ENCODE results near the gene MYBBP1A.
"Not testable (repeated sequence)": the region's sequence is repeated elsewhere in the genome, so short reads cannot be mapped to it uniquely, and the experiment has no call there.

MYBBP1A gene

GRCh38 chr17:4554997-4555799, at the start of gene MYBBP1A:
TSS of gene MYBBP1A (minus strand) at chr17:4555384. CDS start at chr17:4555324, 60 bp downstream.
- peak; percentile 62 for FAIRE-seq
- peak; percentile 84 for DNase-seq (ENCODE audit: low spot score)

GRCh38 chr17:4604736-4605135, 49.6 kb upstream of the MYBBP1A start:
- FAIRE-seq; DNase-seq (ENCODE audit: low spot score): not testable (repeated sequence)

GRCh38 chr17:4604111-4604644, 49.0 kb upstream of the MYBBP1A start:
- FAIRE-seq (no peak), DNase-seq (ENCODE audit: low spot score) (no peak)

GRCh38 chr17:4602041-4602440, 46.9 kb upstream of the MYBBP1A start:
- FAIRE-seq: no peak
- no peak for DNase-seq (ENCODE audit: low spot score)

- DNase-seq (ENCODE audit: low spot score) (no peak), FAIRE-seq (no peak)
Observed at GRCh38 chr17:4601326-4601725, 46.1 kb upstream of the MYBBP1A start.

- FAIRE-seq: no peak
Observed at GRCh38 chr17:4600563-4600962, 45.4 kb upstream of the MYBBP1A start.

GRCh38 chr17:4599505-4600281, 44.5 kb upstream of the MYBBP1A start:
- DNase-seq (ENCODE audit: low spot score) (no peak), FAIRE-seq (no peak)

More at GRCh38 chr17:4600563-4600962, 45.4 kb upstream of the MYBBP1A start:
- DNase-seq (ENCODE audit: low spot score): no peak

GRCh38 chr17:4598776-4599504, 43.8 kb upstream of the MYBBP1A start:
- DNase-seq (ENCODE audit: low spot score): no peak
- no peak for FAIRE-seq

GRCh38 chr17:4597975-4598374, 42.8 kb upstream of the MYBBP1A start:
- DNase-seq (ENCODE audit: low spot score): no peak
- FAIRE-seq: no peak

- FAIRE-seq (no peak), DNase-seq (ENCODE audit: low spot score) (no peak)
Observed at GRCh38 chr17:4596636-4597380, 41.6 kb upstream of the MYBBP1A start.

GRCh38 chr17:4595685-4596342, 40.6 kb upstream of the MYBBP1A start:
- not testable (repeated sequence) for FAIRE-seq; DNase-seq (ENCODE audit: low spot score)

- FAIRE-seq (no peak), DNase-seq (ENCODE audit: low spot score) (no peak)
Observed at GRCh38 chr17:4594931-4595684, 39.9 kb upstream of the MYBBP1A start.

- FAIRE-seq (no peak), DNase-seq (ENCODE audit: low spot score) (no peak)
Observed at GRCh38 chr17:4594406-4594805, 39.2 kb upstream of the MYBBP1A start.

GRCh38 chr17:4593021-4593421, 37.8 kb upstream of the MYBBP1A start:
- FAIRE-seq (no peak), DNase-seq (ENCODE audit: low spot score) (no peak)

- DNase-seq (ENCODE audit: low spot score) (no peak), FAIRE-seq (no peak)
Observed at GRCh38 chr17:4592240-4593005, 37.2 kb upstream of the MYBBP1A start.

- FAIRE-seq: no peak
- DNase-seq (ENCODE audit: low spot score): no peak
Observed at GRCh38 chr17:4591529-4591928, 36.3 kb upstream of the MYBBP1A start.

- FAIRE-seq (no peak), DNase-seq (ENCODE audit: low spot score) (no peak)
Observed at GRCh38 chr17:4590981-4591453, 35.8 kb upstream of the MYBBP1A start.

- FAIRE-seq; DNase-seq (ENCODE audit: low spot score): not testable (repeated sequence)
Observed at GRCh38 chr17:4590042-4590441, 34.9 kb upstream of the MYBBP1A start.
